Activated B cell treated with CpG ODN at 0.5 μM for 24 hours (primary cell): ENCODE measurements around the gene ST13. TPM values are rescaled to one million over a fixed set of nuclear protein-coding genes. Genes with fewer than 3 reads are reported as not detected.

Experiments
- ATAC-seq: fragments of 200-7000 bp; cut with Tn5 transposase; one replicate; pipeline ENCODE4 v1.10.0; 2021; ENCODE audit warnings: low read depth, mild to moderate bottlenecking, moderate library complexity
- CTCF ChIA-PET: fragments of 350-600 bp; sonication (Branson Sonifier 250); formaldehyde crosslinking; loops from one replicate; lab custom pipeline; 2021; ENCODE audit warnings: antibody characterized with exemption; lab: Charles Lee
- POLR2A ChIA-PET: fragments of 350-600 bp; sonication (Branson Sonifier 250); formaldehyde crosslinking; loops from one replicate; lab custom pipeline; 2021; ENCODE audit warnings: antibody characterized with exemption; lab: Charles Lee
- DNase-seq: peaks from one replicate; pipeline ENCODE4 v3.0.0; 2022
- H3K27ac Mint-ChIP-seq: one replicate; pipeline ENCODE4 v1.8.0; 2020; ENCODE audit warnings: mixed read lengths
- H3K27me3 Mint-ChIP-seq: one replicate; pipeline ENCODE4 v1.8.0; 2021; ENCODE audit warnings: mixed read lengths
- H3K36me3 Mint-ChIP-seq: one replicate; pipeline ENCODE4 v1.8.0; 2021; ENCODE audit warnings: low read depth, mixed read lengths
- H3K4me1 Mint-ChIP-seq: one replicate; pipeline ENCODE4 v1.8.0; 2021; ENCODE audit warnings: mixed read lengths
- H3K4me3 Mint-ChIP-seq: one replicate; pipeline ENCODE4 v1.8.0; 2020; ENCODE audit warnings: mild to moderate bottlenecking, mixed read lengths
- H3K9me3 Mint-ChIP-seq: one replicate; pipeline ENCODE4 v1.8.0; 2020; ENCODE audit warnings: mixed read lengths
- CTCF ChIP-seq: fragments of 200-600 bp; IDR thresholded peaks from one replicate; pipeline ENCODE4 v1.8.0; 2022; ENCODE audit warnings: antibody characterized with exemption, mild to moderate bottlenecking
- intact Hi-C: fragments of 100-400 bp; cut with micrococcal nuclease; formaldehyde crosslinking; loops from one replicate; pipeline ENCODE4 v1.15.1; 2024
- total RNA-seq: library from RNA; stranded (reverse); gene quantifications from 2 replicates; pipeline ENCODE4 v1.2.3, GENCODE V29; 2022

ST13 gene
- total RNA-seq, 1 donor from 2014 or later: 183 TPM

- Mint-ChIP-seq H3K27me3 (no peaks in the 10 kb centered on the region), H3K4me1 (no peaks in the 10 kb centered on the region), H3K9me3 (no peaks in the 10 kb centered on the region), H3K4me3 (no peak overlapping the region), H3K27ac (no peak overlapping the region), H3K36me3 (peaks cover 38% of the 10 kb centered on the region)
- ATAC-seq: no peak
- intact Hi-C loops: no loop called here
- no peak for DNase-seq
- no peak for TF ChIP-seq CTCF
- POLR2A ChIA-PET: interaction anchor here (1.2 kb wide), 1 partner anchor 8 kb away, joined by 3 read pairs; no protein-coding TSS in a partner anchor
- CTCF ChIA-PET: no interaction called here
Observed at GRCh38 chr22:40890881-40891280, 34.4 kb upstream of the ST13 start.

GRCh38 chr22:40889116-40889515 is 32.7 kb upstream of the ST13 start:
- DNase-seq (no peak), ATAC-seq (no peak)
- Mint-ChIP-seq H3K4me1 (no peaks in the 10 kb centered on the region), H3K4me3 (no peak overlapping the region), H3K36me3 (peaks cover 36% of the 10 kb centered on the region), H3K27me3 (no peaks in the 10 kb centered on the region), H3K9me3 (no peaks in the 10 kb centered on the region), H3K27ac (no peak overlapping the region)
- intact Hi-C loops: no loop called here
- POLR2A ChIA-PET: no interaction called here
- CTCF ChIA-PET: interaction anchor here (1.1 to 1.3 kb wide), 2 partner anchors 10 kb away, joined by 3 to 6 read pairs; no protein-coding TSS in a partner anchor
- TF ChIP-seq CTCF: no peak

- H3K9me3 Mint-ChIP-seq: no peaks in the 10 kb centered on the region
- ChIA-PET POLR2A (interaction anchor here (0.5 kb wide), 1 partner anchor 13 kb away, joined by 3 read pairs; no protein-coding TSS in a partner anchor), CTCF (no interaction called here)
- no peak for DNase-seq
- intact Hi-C loops: no loop called here
- H3K4me1 Mint-ChIP-seq: no peaks in the 10 kb centered on the region
- H3K27ac Mint-ChIP-seq: no peak overlapping the region
- H3K36me3 Mint-ChIP-seq: peaks cover 16% of the 10 kb centered on the region
- no peak overlapping the region for H3K4me3 Mint-ChIP-seq
- no peaks in the 10 kb centered on the region for H3K27me3 Mint-ChIP-seq
- ATAC-seq: no peak
- TF ChIP-seq CTCF: no peak
Observed at GRCh38 chr22:40878922-40879321, 22.5 kb upstream of the ST13 start.

- H3K4me3 Mint-ChIP-seq: no peak overlapping the region
- H3K27me3 Mint-ChIP-seq: no peaks in the 10 kb centered on the region
- CTCF ChIA-PET: interaction anchor here (0.6 kb wide), 1 partner anchor 330 kb away, joined by 3 read pairs; no protein-coding TSS in a partner anchor
- ATAC-seq: no peak
- no peak overlapping the region for H3K27ac Mint-ChIP-seq
- H3K9me3 Mint-ChIP-seq: no peaks in the 10 kb centered on the region
- H3K4me1 Mint-ChIP-seq: no peaks in the 10 kb centered on the region
- TF ChIP-seq CTCF: no peak
- intact Hi-C loops: no loop called here
- no peak for DNase-seq
- H3K36me3 Mint-ChIP-seq: peaks cover 14% of the 10 kb centered on the region
- POLR2A ChIA-PET: no interaction called here
Observed at GRCh38 chr22:40877488-40877887, 21.0 kb upstream of the ST13 start.

- TF ChIP-seq CTCF: no peak
- Mint-ChIP-seq H3K27ac (no peak overlapping the region), H3K36me3 (peaks cover 13% of the 10 kb centered on the region), H3K27me3 (no peaks in the 10 kb centered on the region), H3K9me3 (no peaks in the 10 kb centered on the region), H3K4me1 (no peaks in the 10 kb centered on the region), H3K4me3 (no peak overlapping the region)
- intact Hi-C loops: no loop called here
- ChIA-PET CTCF (no interaction called here), POLR2A (no interaction called here)
- ATAC-seq (no peak), DNase-seq (no peak)
Observed at GRCh38 chr22:40876907-40877306, 20.5 kb upstream of the ST13 start.
